ENCODE data around the gene SLC26A1. TPM values are rescaled to one million over a fixed set of nuclear protein-coding genes. Genes with fewer than 3 reads are reported as not detected.

Gene SLC26A1
- total RNA-seq, 1 donor from 2014 or later: 0.22 TPM

DNA sequence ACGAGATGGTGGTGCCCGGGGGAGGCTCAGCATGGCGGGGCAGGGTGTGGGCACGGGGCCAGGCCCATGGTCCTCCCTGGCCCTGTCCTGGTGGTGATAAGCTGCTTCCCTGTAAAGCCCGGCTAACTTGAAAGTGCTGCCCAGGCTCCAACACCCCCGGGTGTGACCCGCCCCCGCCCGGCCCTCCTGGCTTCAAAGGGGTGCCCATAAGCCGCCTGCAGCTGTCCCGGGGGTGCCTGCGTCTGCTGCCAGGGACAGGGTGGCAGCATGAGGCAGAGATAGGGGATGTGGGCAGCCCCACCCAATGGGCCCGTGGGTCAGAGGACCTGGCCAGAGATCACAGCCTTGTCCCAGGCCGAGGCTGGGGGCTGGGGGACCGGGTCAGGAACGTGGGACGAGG lies 36.3 kb upstream of the SLC26A1 start:
- intact Hi-C loops (cut with DNase I): no loop called here
- no peak for DNase-seq (ENCODE audit: low spot score)

GRCh38 chr4:1028574-1029220 lies 35.5 kb upstream of the SLC26A1 start:
- intact Hi-C loops (cut with DNase I): no loop called here
- no peak for DNase-seq (ENCODE audit: low spot score)

DNA sequence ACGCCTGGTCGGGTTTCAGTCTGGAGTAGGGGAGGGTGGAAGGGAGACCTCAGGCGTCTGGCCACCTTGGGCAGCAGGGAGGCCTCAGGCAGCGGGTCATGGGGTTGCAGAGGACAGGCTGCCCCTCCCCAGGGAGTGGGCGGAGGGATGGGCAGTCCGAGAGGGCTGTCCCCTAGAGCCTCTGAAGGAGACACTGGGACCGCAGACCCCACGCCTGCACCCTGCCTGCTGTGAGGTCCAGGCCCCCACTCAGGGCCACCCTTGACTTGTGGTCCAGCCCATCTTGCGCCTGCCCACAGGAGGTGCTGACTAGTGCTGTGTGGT lies 34.7 kb upstream of the SLC26A1 start:
- no peak for DNase-seq (ENCODE audit: low spot score)
- intact Hi-C loops (cut with DNase I): no loop called here

GRCh38 chr4:1027219-1027914 lies 34.2 kb upstream of the SLC26A1 start:
- no peak for DNase-seq (ENCODE audit: low spot score)
- intact Hi-C loops (cut with DNase I): no loop called here

DNA sequence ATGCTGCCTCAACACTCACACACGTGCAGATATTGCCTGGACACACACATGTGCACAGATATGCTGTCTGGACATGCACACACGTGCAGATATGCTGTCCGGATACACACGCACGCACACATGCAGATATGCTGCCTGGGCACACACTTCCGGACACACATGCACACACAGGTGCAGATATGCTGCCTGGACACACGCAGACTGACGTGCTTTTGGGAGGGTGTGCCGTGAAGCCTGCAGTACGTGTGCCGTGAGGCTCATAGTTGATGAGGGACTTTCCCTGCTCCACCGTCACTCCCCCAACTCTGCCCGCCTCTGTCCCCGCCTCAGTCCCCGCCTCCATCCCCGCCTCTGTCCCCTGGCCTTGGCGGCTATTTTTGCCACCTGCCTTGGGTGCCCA lies 32.9 kb upstream of the SLC26A1 start:
- intact Hi-C loops (cut with DNase I): no loop called here
- no peak for DNase-seq (ENCODE audit: low spot score)

DNA sequence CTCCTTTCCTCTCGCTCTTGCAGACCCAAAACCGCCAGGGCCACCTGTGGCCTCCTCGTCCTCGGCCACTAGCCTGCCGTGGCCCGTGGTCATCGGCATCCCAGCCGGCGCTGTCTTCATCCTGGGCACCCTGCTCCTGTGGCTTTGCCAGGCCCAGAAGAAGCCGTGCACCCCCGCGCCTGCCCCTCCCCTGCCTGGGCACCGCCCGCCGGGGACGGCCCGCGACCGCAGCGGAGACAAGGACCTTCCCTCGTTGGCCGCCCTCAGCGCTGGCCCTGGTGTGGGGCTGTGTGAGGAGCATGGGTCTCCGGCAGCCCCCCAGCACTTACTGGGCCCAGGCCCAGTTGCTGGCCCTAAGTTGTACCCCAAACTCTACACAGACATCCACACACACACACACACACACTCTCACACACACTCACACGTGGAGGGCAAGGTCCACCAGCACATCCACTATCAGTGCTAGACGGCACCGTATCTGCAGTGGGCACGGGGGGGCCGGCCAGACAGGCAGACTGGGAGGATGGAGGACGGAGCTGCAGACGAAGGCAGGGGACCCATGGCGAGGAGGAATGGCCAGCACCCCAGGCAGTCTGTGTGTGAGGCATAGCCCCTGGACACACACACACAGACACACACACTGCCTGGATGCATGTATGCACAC lies 31.8 kb upstream of the SLC26A1 start:
- DNase-seq (ENCODE audit: low spot score): no peak
- intact Hi-C loops (cut with DNase I): no loop called here

GRCh38 chr4:1023895-1024740 lies 30.9 kb upstream of the SLC26A1 start:
- intact Hi-C loops (cut with DNase I): no loop called here
- DNase-seq (ENCODE audit: low spot score): no peak

DNA sequence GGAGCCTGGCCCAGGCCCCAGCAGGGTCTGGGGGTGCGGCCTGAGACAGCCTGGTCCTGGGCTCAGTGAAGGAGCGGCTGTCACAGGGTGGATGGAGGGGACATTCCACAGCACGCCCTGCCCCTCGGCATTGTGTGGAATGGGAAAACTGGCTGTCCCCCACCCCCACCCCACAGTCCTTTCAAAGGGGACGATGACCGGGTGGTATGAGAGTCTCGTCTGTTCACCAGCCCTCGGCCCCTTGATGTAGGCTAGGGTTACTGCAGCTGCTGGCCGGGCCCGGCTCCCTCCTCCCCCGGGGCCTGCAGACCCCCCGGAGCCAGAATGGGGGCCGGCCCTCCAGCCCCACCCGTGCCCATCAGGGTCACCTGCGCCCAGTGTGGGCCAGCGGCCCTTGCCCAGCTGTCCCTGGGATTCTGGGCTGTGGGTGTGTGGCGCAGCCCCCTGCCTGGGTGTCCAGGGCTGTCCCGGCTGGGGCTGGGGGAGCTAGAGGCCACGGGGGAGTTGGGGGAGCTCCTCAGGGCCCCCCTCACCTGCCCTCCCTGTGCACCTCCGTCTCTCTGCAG lies 30.0 kb upstream of the SLC26A1 start:
- DNase-seq (ENCODE audit: low spot score): no peak
- intact Hi-C loops (cut with DNase I): no loop called here

GRCh38 chr4:1022739-1023066 lies 29.5 kb upstream of the SLC26A1 start:
- intact Hi-C loops (cut with DNase I): no loop called here
- DNase-seq (ENCODE audit: low spot score): no peak

- intact Hi-C loops (cut with DNase I): no loop called here
- no peak for DNase-seq (ENCODE audit: low spot score)
Measured at GRCh38 chr4:1022051-1022738, 29.0 kb upstream of the SLC26A1 start.

DNA sequence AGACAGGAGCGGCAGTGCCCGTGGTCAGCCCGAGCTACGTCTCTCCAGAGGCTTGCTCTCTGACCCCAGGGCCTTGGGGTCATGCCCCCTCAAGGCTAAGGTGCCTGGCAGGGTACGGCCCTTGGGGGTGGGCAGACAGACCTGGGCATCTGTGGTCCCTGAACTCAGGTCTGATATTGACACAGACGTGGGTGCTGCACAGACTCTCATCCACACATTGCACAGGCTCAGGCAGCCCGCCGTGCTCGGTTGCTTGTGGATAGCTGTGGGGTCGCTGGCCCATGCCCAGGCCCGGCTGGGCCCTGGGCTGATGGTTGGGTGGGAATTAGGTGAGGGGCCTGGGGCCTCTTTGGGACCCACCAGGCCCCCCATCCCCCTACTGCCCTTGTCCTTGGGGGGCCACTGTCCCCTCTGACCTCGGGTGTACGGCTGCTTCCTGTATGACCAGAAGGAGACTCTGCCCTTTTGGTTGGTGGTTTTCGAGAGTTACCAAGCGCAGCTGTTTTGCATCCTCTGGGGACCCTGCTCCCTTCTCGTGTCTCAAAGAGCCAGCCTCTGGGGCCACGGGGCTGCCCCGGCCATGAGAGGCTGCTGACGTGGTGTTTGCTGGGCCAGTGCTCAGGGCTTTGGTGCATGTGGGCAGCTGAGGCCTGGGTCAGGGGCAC lies 28.3 kb upstream of the SLC26A1 start:
- intact Hi-C loops (cut with DNase I): no loop called here
- no peak for DNase-seq (ENCODE audit: low spot score)

DNA sequence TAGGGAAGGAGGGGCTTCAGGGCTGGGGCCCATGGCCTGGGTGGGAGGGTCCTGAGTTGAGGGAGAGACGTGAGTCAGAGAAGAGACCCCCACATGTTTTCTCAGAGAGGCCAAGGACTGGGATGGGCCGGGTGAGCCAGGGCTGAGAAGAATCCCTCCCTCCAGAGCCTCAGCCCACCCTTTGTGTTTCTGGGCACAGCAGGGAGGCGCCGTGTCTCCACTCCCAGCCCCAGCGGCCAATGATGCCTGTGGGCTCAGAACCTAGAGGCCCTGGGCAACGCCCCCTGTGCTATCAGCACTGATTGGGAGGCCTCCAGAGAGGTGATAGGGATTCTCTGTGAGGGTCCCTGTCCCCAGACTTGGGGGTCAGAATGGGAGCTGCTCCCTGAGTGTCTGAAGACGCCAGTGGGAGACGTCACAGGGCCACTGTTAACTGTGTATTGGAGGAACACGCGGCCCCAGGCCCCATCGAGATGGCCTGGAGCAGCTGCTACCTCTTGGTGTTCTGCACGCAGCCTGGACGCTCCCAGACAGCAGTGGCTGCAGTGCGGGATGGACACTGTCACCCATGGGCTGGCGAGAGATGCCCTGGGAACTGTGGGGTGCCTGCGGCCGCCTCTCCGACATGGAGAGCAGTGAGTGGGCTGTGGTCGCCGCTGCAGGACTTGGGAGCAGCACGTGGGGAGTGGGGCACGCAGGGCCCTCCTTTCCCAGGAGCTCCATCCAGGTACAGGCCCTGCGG lies 26.7 kb upstream of the SLC26A1 start:
- intact Hi-C loops (cut with DNase I): no loop called here
- no peak for DNase-seq (ENCODE audit: low spot score)

- intact Hi-C loops (cut with DNase I): no loop called here
- no peak for DNase-seq (ENCODE audit: low spot score)
Measured at GRCh38 chr4:1019320-1019719, 26.1 kb upstream of the SLC26A1 start.

DNA sequence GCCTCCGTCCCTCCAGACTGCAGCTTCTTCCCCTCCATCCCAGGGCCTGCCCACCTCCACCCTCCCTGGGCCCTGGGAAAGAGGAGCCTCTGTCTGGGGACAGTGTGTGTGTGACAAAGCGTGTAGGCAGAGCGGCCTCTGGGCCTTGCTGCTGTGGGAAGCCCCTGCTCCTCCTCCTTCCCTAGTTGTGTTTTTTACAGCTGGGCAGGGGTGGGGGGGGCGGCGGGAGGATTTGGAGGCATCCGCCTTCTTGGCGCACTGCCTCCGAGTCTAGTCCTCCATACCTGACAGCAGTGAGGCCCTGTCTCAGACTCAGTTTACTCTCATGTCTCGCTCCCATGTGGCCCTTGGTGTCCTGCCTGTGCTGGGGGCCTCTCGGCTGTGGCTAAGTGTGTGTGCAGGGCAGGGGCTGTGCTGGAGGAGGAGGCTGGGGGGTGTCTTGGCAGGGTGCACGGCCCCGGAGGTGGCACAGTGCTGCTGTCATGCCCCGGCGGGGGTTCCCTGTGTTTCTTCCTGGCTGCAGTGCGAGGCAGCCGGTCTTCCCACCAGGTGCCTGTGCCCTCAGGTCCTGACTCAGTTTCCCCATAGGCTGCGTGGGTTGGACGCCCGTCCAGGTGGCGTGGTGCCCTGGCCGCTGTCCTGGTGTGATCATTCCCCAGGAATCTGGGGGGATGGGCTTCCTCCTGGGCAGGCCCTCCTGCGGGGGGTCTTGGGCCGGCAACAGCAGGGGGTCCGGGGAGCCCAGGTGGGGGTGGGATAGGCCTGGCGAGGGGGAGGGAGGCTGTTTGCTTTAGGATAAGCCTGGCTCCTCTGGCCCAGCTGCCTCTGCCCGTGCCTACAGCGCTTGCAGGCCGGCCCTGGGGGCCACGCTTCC lies 25.2 kb upstream of the SLC26A1 start:
- intact Hi-C loops (cut with DNase I): no loop called here
- no peak for DNase-seq (ENCODE audit: low spot score)

DNA sequence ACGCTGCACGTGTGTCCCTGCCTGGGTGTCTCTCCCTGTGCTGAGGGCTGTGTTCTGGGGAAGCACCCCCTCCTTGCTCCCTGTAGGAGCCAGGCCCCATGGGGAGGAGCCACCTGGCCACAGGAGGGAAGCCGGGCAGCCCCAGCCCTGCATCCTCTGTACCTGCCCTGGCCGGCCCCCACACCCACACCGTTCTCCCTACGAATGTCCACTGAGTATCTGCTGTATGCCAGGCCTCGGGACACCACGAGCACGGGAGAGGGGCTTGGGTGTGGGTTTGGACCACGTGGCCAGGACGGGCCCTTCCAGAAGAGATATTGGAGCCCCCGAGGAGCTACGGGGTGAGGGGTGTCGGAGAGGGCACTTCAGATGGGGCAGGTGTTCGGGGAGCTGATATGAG lies 24.5 kb upstream of the SLC26A1 start:
- intact Hi-C loops (cut with DNase I): no loop called here
- no peak for DNase-seq (ENCODE audit: low spot score)

DNA sequence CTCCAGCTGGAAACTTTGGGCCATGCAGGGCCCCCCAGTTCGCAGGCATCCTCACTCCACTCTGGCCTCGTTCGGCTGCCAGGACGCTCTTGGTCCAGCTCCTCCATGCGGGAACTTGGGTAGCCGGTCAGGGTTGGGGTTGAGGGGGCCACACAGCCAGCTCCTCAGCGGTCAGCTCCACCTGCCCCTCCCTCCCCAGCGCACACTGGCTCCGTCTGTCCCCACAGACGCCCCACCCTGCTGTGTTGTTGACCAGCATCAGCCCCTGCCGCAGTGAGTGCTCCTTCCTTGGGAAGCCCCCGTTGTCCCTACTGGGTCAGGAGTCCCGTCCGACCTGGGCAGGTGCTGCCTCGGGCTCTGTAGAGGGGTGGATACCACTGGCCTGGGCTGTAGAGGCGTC lies 24.0 kb upstream of the SLC26A1 start:
- DNase-seq (ENCODE audit: low spot score): no peak
- intact Hi-C loops (cut with DNase I): no loop called here

GRCh38 chr4:1015746-1016145 lies 22.5 kb upstream of the SLC26A1 start:
- no peak for DNase-seq (ENCODE audit: low spot score)
- intact Hi-C loops (cut with DNase I): no loop called here

DNA sequence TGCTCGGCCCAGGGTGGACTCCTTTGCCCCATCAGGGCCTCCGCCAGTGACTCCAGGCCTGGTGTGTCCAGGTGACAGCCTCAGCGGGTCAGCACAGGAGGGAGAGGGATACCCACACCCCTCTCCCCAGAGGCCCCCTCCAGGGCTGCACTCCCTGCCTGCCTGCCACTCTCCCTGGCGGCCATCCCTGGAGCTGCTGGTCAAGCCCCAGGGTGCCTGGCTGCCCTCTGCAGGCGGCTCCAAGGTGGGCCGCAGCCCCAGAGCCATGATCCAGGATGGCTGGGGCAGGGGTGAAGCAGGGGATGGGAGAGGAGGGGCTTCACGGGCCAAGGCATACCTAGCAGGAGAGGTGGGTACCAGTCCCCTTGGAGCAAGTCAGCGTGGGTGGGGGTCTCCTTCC lies 22.0 kb upstream of the SLC26A1 start:
- DNase-seq (ENCODE audit: low spot score): no peak
- intact Hi-C loops (cut with DNase I): no loop called here

Data from cardiac septum (tissue), 1 donor.